WI38 (cell line): ENCODE data around the gene MYBPHL.

ENCODE experiments used
- H3K4me3 ChIP-seq: 2 replicates; pipeline ENCODE4 v1.5.1; 2011; ENCODE audit warnings: low read depth, mild to moderate bottlenecking, control low read depth, low read length
- CTCF ChIP-seq: IDR thresholded peaks from 2 replicates; pipeline ENCODE4 v1.5.1; 2012; ENCODE audit warnings: low read depth, mild to moderate bottlenecking, control low read depth, low read length

The MYBPHL gene

GRCh38 chr1:109283748-109284600 lies 22.8 kb downstream of the MYBPHL start:
- H3K4me3 ChIP-seq = peak overlapping the region; percentile 87
- no peak for TF ChIP-seq CTCF

GRCh38 chr1:109282952-109283747 lies 23.7 kb downstream of the MYBPHL start, which contains the start of gene PSRC1:
TSS of gene PSRC1 (minus strand) at chr1:109283145.
- TF ChIP-seq CTCF = peak; percentile 42
- H3K4me3 ChIP-seq = peak within 1 kb of the TSS; percentile 87

GRCh38 chr1:109282497-109282951 lies 24.3 kb downstream of the MYBPHL start:
- H3K4me3 ChIP-seq = peak overlapping the region; percentile 87
- TF ChIP-seq CTCF = no peak

GRCh38 chr1:109281680-109282496 lies 24.9 kb downstream of the MYBPHL start:
- H3K4me3 ChIP-seq = peak overlapping the region; percentile 87
- no peak for TF ChIP-seq CTCF

GRCh38 chr1:109280862-109281261 lies 25.9 kb downstream of the MYBPHL start:
- no peak overlapping the region for H3K4me3 ChIP-seq
- no peak for TF ChIP-seq CTCF

GRCh38 chr1:109279615-109280278 lies 27.1 kb downstream of the MYBPHL start:
- H3K4me3 ChIP-seq = no peak overlapping the region
- TF ChIP-seq CTCF = no peak
